Measurements from ENCODE around the gene FGF22. TPM values are rescaled to one million over a fixed set of nuclear protein-coding genes. Genes with fewer than 3 reads are reported as not detected.
A peak's percentile ranks its signal among the peaks of the same experiment; 100 is the strongest.

Gene FGF22
- total RNA-seq (1 to 10 TPM in 6 of 7 donors, under 1 TPM in 1; 0.23 to 4.4 (median 2.2) TPM), polyA plus RNA-seq (1 to 10 TPM in 1 of 2 donors, not detected in 1; 4.2 TPM)
- long read RNA-seq, donor 1, result 0 reads
- long read RNA-seq, donor 2, result 0 reads
- long read RNA-seq, donor 3, partial matches to known transcripts, result 2 of 6 reads
- long read RNA-seq, donor 3, other reads (novel, unspliced or antisense), result 0 of 6 reads

- H3K4me1 ChIP-seq (ENCODE audit: insufficient read depth), result peaks cover 12% of the 10 kb centered on the region
- H3K27ac ChIP-seq, result peak within 1 kb of the TSS in 1 of 2 donors; percentile 50
- TF ChIP-seq POLR2A (IDR thresholded peaks at IDR 0.05), result no peak
- no peak for TF ChIP-seq EP300 (IDR thresholded peaks at IDR 0.05)
- peak in 1 of 3 donors; percentile 20 for TF ChIP-seq CTCF (IDR thresholded peaks at IDR 0.05)
- intact Hi-C loops (cut with DNase I), result no loop called here
- no peaks in the 10 kb centered on the region for H3K9me3 ChIP-seq
- 3 to 4% (median 4%) methylated on average over 93 to 109 of the region's 109 CpGs for WGBS, 3 donors
- peak within 1 kb of the TSS; percentile 41 for H3K4me3 ChIP-seq
- DNase-seq, result peak; percentile 91 to 96 (median 95)
- H3K27me3 ChIP-seq, result no peaks in the 10 kb centered on the region
- H3K36me3 ChIP-seq, result no peaks in the 10 kb centered on the region
Observed at GRCh38 chr19:639253-640160, at the start of gene FGF22. FGF22 (plus strand) TSS chr19:639879; CDS start chr19:639926, 47 bp downstream.

- WGBS, 3 donors, result 0 to 1% (median 1%) methylated on average over 9 to 50 of the region's 50 CpGs
- Histone ChIP-seq H3K27me3 (peaks cover 10% of the 10 kb centered on the region), H3K27ac (no peak overlapping the region), H3K4me3 (no peak overlapping the region), H3K36me3 (no peaks in the 10 kb centered on the region), H3K9me3 (no peaks in the 10 kb centered on the region), H3K4me1 (ENCODE audit: insufficient read depth) (peaks cover 2% of the 10 kb centered on the region)
- no peak for DNase-seq
- no peak for TF ChIP-seq POLR2A (IDR thresholded peaks at IDR 0.05)
- TF ChIP-seq CTCF (IDR thresholded peaks at IDR 0.05), result no peak
- intact Hi-C loops (cut with DNase I), result no loop called here
Observed at GRCh38 chr19:590396-590745, 49.3 kb upstream of the FGF22 start.

- H3K36me3 ChIP-seq, result no peaks in the 10 kb centered on the region
- WGBS, 3 donors, result 1 to 5% (median 2%) methylated on average over 32 to 41 of the region's 41 CpGs
- H3K9me3 ChIP-seq, result no peaks in the 10 kb centered on the region
- no peak for DNase-seq
- no peak overlapping the region for H3K4me3 ChIP-seq
- TF ChIP-seq CTCF (IDR thresholded peaks at IDR 0.05) (no peak), POLR2A (IDR thresholded peaks at IDR 0.05) (no peak), EP300 (IDR thresholded peaks at IDR 0.05) (no peak)
- intact Hi-C loops (cut with DNase I), result no loop called here
- H3K4me1 ChIP-seq (ENCODE audit: insufficient read depth), result peaks cover 2% of the 10 kb centered on the region
- peaks cover 10% of the 10 kb centered on the region for H3K27me3 ChIP-seq
- no peak overlapping the region for H3K27ac ChIP-seq
Observed at GRCh38 chr19:590750-591098, 49.0 kb upstream of the FGF22 start.

GRCh38 chr19:591099-591958 is 48.4 kb upstream of the FGF22 start:
- WGBS, 3 donors, result 18 to 28% (median 27%) methylated on average over 41 to 75 of the region's 75 CpGs
- DNase-seq, result peak in 3 of 5 donors; percentile 57 to 72 (median 63)
- Histone ChIP-seq H3K36me3 (no peaks in the 10 kb centered on the region), H3K4me1 (ENCODE audit: insufficient read depth) (peaks cover 2% of the 10 kb centered on the region), H3K4me3 (no peak overlapping the region), H3K27me3 (peaks cover 10% of the 10 kb centered on the region), H3K9me3 (no peaks in the 10 kb centered on the region), H3K27ac (no peak overlapping the region)
- TF ChIP-seq POLR2A (IDR thresholded peaks at IDR 0.05) (no peak), CTCF (IDR thresholded peaks at IDR 0.05) (no peak), EP300 (IDR thresholded peaks at IDR 0.05) (no peak)
- intact Hi-C loops (cut with DNase I), result no loop called here

All from ovary (tissue), 10 donors.